ENCODE data around the gene CDKN2B-AS1. TPM values are rescaled to one million over a fixed set of nuclear protein-coding genes. Genes with fewer than 3 reads are reported as not detected.

CDKN2B-AS1 gene
- total and polyA plus RNA-seq, 2 donors from 2014 or later: 0.82 TPM; not detected in 1

GRCh38 chr9:22065431-22066200, 71.0 kb downstream of the CDKN2B-AS1 start:
- intact Hi-C loops (cut with DNase I): no loop called here
- Histone ChIP-seq H3K4me3 (ENCODE audit: low read length in 3 of 3) (no peak overlapping the region), H3K4me1 (ENCODE audit: control insufficient read depth in 2 of 3, insufficient read depth in 2 of 3, low read depth in 1 of 3, low read length in 3 of 3) (no peaks in the 10 kb centered on the region), H3K27me3 (ENCODE audit: control insufficient read depth, insufficient read depth, low read length) (no peaks in the 10 kb centered on the region), H3K9me3 (ENCODE audit: control insufficient read depth in 2 of 3, insufficient read depth in 1 of 3, low read length in 3 of 3) (no peaks in the 10 kb centered on the region), H3K36me3 (ENCODE audit: control insufficient read depth in 2 of 3, insufficient read depth in 3 of 3, low read length in 3 of 3) (no peaks in the 10 kb centered on the region), H3K9ac (ENCODE audit: low read length in 3 of 3) (no peak overlapping the region), H3K27ac (ENCODE audit: low read depth in 2 of 2, low read length in 2 of 2) (no peak overlapping the region)
- DNase-seq (no peak), FAIRE-seq (no peak)
- no peak for TF ChIP-seq CTCF (IDR thresholded peaks at IDR 0.05; ENCODE audit: borderline replicate concordance, extremely low read depth, insufficient read depth)

DNA sequence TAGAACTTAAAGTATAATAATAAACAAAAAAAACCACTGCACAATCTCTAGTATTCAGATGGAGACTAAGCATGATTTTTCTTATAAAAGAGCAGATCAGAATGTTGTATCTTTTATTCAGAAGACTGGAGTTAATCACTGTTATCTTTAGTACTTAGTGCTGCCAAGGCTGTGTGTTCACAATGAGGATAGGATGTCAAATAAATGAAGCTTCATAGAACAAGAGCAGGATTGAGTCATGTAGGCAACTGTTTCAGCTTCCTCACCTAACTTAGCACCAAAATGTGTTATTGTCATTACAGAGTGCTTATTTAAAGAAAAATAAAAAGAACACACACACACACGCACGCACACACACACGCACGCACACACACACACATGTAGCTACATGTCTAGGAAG, 72.6 kb downstream of the CDKN2B-AS1 start:
- no peak for DNase-seq
- Histone ChIP-seq H3K4me1 (ENCODE audit: control insufficient read depth in 2 of 3, insufficient read depth in 2 of 3, low read depth in 1 of 3, low read length in 3 of 3) (no peaks in the 10 kb centered on the region), H3K36me3 (ENCODE audit: control insufficient read depth in 2 of 3, insufficient read depth in 3 of 3, low read length in 3 of 3) (no peaks in the 10 kb centered on the region), H3K27ac (ENCODE audit: low read depth in 2 of 2, low read length in 2 of 2) (no peak overlapping the region), H3K9ac (ENCODE audit: low read length in 3 of 3) (no peak overlapping the region), H3K27me3 (ENCODE audit: control insufficient read depth, insufficient read depth, low read length) (no peaks in the 10 kb centered on the region), H3K4me3 (ENCODE audit: low read length in 3 of 3) (no peak overlapping the region), H3K9me3 (ENCODE audit: control insufficient read depth in 2 of 3, insufficient read depth in 1 of 3, low read length in 3 of 3) (no peaks in the 10 kb centered on the region)
- TF ChIP-seq CTCF (IDR thresholded peaks at IDR 0.05; ENCODE audit: borderline replicate concordance, extremely low read depth, insufficient read depth): no peak
- intact Hi-C loops (cut with DNase I): no loop called here
- no peak for FAIRE-seq

DNA sequence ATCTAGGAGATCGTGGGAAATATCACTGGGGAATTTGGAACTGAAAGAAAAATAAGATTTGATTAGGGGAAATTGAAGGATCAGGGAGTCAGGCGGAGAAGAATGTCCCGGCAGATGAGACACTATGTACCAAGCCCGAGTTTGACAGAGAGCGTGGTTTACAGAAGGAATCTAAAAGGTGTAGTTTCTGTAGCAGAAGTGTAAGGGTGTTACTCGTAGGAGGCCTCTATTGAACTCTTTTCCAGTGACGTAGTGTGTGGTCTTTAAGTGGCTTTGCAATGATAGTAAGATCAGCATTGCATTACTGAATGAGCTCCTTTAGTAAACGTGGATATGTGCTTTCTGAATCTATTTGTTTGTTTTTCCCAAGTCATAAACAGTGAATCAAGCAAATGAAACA, 73.8 kb downstream of the CDKN2B-AS1 start:
- no peak overlapping the region for H3K27ac ChIP-seq (ENCODE audit: low read depth in 2 of 2, low read length in 2 of 2)
- no peaks in the 10 kb centered on the region for H3K9me3 ChIP-seq (ENCODE audit: control insufficient read depth in 2 of 3, insufficient read depth in 1 of 3, low read length in 3 of 3)
- DNase-seq (no peak), FAIRE-seq (no peak)
- H3K27me3 ChIP-seq (ENCODE audit: control insufficient read depth, insufficient read depth, low read length): no peaks in the 10 kb centered on the region
- no peaks in the 10 kb centered on the region for H3K4me1 ChIP-seq (ENCODE audit: control insufficient read depth in 2 of 3, insufficient read depth in 2 of 3, low read depth in 1 of 3, low read length in 3 of 3)
- intact Hi-C loops (cut with DNase I): no loop called here
- no peaks in the 10 kb centered on the region for H3K36me3 ChIP-seq (ENCODE audit: control insufficient read depth in 2 of 3, insufficient read depth in 3 of 3, low read length in 3 of 3)
- H3K4me3 ChIP-seq (ENCODE audit: low read length in 3 of 3): no peak overlapping the region
- H3K9ac ChIP-seq (ENCODE audit: low read length in 3 of 3): no peak overlapping the region
- no peak for TF ChIP-seq CTCF (IDR thresholded peaks at IDR 0.05; ENCODE audit: borderline replicate concordance, extremely low read depth, insufficient read depth)

All from kidney (tissue), 14 donors.